Activated CD8-positive, alpha-beta memory T cell treated with anti-CD3 and anti-CD28 coated beads for 1 hour (primary cell): ENCODE measurements around the gene KIDINS220.

ENCODE experiments used
- DNase-seq, 2 donors: peaks; one replicate each; pipeline ENCODE4 v3.0.0-alpha.2; 2020; ENCODE audit warnings: low read depth in 1 of 2; ENCODE audit errors: extremely low read depth in 1 of 2

The KIDINS220 gene

GRCh38 chr2:8704906-8705305 lies 132.5 kb downstream of the KIDINS220 start:
- DNase-seq, result no peak

- no peak for DNase-seq
Observed at GRCh38 chr2:8701681-8702379, 135.6 kb downstream of the KIDINS220 start.

- DNase-seq, result no peak
Observed at GRCh38 chr2:8699839-8700238, 137.6 kb downstream of the KIDINS220 start.

- no peak for DNase-seq
Observed at GRCh38 chr2:8697190-8697589, 140.2 kb downstream of the KIDINS220 start.

- DNase-seq, result no peak
Observed at GRCh38 chr2:8694737-8695136, 142.7 kb downstream of the KIDINS220 start.

- DNase-seq, result peak in 1 of 2 donors; percentile 14
Observed at GRCh38 chr2:8693157-8693821, 144.1 kb downstream of the KIDINS220 start.

GRCh38 chr2:8692783-8693156 lies 144.6 kb downstream of the KIDINS220 start:
- no peak for DNase-seq

- DNase-seq, result no peak
Observed at GRCh38 chr2:8691859-8692437, 145.5 kb downstream of the KIDINS220 start.

- peak; percentile 43 to 77 for DNase-seq
Observed at GRCh38 chr2:8685697-8686358, 151.6 kb downstream of the KIDINS220 start.

GRCh38 chr2:8684878-8685696 lies 152.3 kb downstream of the KIDINS220 start:
- no peak for DNase-seq

GRCh38 chr2:8684540-8684877 lies 152.9 kb downstream of the KIDINS220 start:
- no peak for DNase-seq

GRCh38 chr2:8682719-8683667 lies 154.4 kb downstream of the KIDINS220 start:
- DNase-seq, result no peak

GRCh38 chr2:8681786-8682692 lies 155.4 kb downstream of the KIDINS220 start, which contains the start of gene ID2:
ID2 (plus strand) TSS chr2:8682056; CDS start chr2:8682166, 110 bp downstream.
- peak; percentile 97 to 98 for DNase-seq

- no peak for DNase-seq
Observed at GRCh38 chr2:8680822-8681760, 156.3 kb downstream of the KIDINS220 start.

- DNase-seq, result no peak
Observed at GRCh38 chr2:8679827-8680731, 157.3 kb downstream of the KIDINS220 start.

GRCh38 chr2:8679567-8679826 lies 157.9 kb downstream of the KIDINS220 start:
- DNase-seq, result no peak
